Fibroblast of lung (primary cell): ENCODE data around the gene FUNDC1. TPM values are rescaled to one million over a fixed set of nuclear protein-coding genes. Genes with fewer than 3 reads are reported as not detected.

Experiments used
- DNase-seq, 2 donors: peaks; one replicate each; pipeline versions ENCODE4 v3.0.0 to v3.0.0-alpha.2; 2010; ENCODE audit warnings: low read depth in 2 of 2
- H2AFZ ChIP-seq: 2 replicates; pipeline ENCODE4 v1.5.1; 2012; ENCODE audit warnings: low read length, control low read depth, inconsistent platforms
- H3K27ac ChIP-seq: 2 replicates; pipeline ENCODE4 v1.5.1; 2011; ENCODE audit warnings: low read length, control low read depth; ENCODE audit not compliant: insufficient read depth
- H3K27me3 ChIP-seq: 2 replicates; pipeline ENCODE4 v1.5.1; 2011; ENCODE audit warnings: mild to moderate bottlenecking, low read length; ENCODE audit not compliant: control insufficient read depth, insufficient read depth
- H3K36me3 ChIP-seq: 2 replicates; pipeline ENCODE4 v1.5.1; 2011; ENCODE audit warnings: low read length; ENCODE audit not compliant: control insufficient read depth, insufficient read depth
- H3K4me1 ChIP-seq: 2 replicates; pipeline ENCODE4 v1.5.1; 2011; ENCODE audit warnings: low read length; ENCODE audit not compliant: control insufficient read depth, insufficient read depth; ENCODE audit errors: extremely low read depth
- H3K4me2 ChIP-seq: 2 replicates; pipeline ENCODE4 v1.5.1; 2011; ENCODE audit warnings: low read length, control low read depth; ENCODE audit not compliant: insufficient read depth; ENCODE audit errors: extremely low read depth
- H3K4me3 ChIP-seq, 4 experiments: fragments of 200-600 bp in 1 of 4; sonication (generic) in 1 of 4; replicated peaks in 1 of 4; 2 replicates each; pipeline ENCODE4 v1.5.1; 2011 to 2016; ENCODE audit warnings: low read length in 4 of 4, low read depth in 3 of 4, mild to moderate bottlenecking in 3 of 4, control low read depth in 2 of 4, inconsistent platforms in 1 of 4, mixed read lengths in 1 of 4; ENCODE audit not compliant: insufficient read depth in 1 of 4; ENCODE audit errors: control extremely low read depth in 1 of 4
- H3K79me2 ChIP-seq: 2 replicates; pipeline ENCODE4 v1.5.1; 2012; ENCODE audit warnings: mild to moderate bottlenecking, low read length, inconsistent platforms; ENCODE audit not compliant: control insufficient read depth, insufficient read depth
- H3K9ac ChIP-seq: 2 replicates; pipeline ENCODE4 v1.5.1; 2011; ENCODE audit warnings: mild to moderate bottlenecking, low read length, control low read depth; ENCODE audit not compliant: insufficient read depth
- H3K9me3 ChIP-seq: 2 replicates; pipeline ENCODE4 v1.5.1; 2012; ENCODE audit warnings: low read depth, low read length; ENCODE audit not compliant: control insufficient read depth, insufficient read depth
- H4K20me1 ChIP-seq: 2 replicates; pipeline ENCODE4 v1.5.1; 2011; ENCODE audit warnings: low read length; ENCODE audit not compliant: control insufficient read depth, insufficient read depth; ENCODE audit errors: extremely low read depth
- CTCF ChIP-seq, 2 donors: IDR thresholded peaks in 1 of 2; conservative IDR thresholded peaks in 1 of 2; 1 replicate in 1 of 2; 2 replicates in 1 of 2; pipeline ENCODE4 v1.5.1; 2011 to 2012; ENCODE audit warnings: low read length in 2 of 2, control low read depth in 1 of 2, inconsistent platforms in 1 of 2, low read depth in 1 of 2, mild to moderate bottlenecking in 1 of 2
- EZH2 ChIP-seq: IDR thresholded peaks from 2 replicates; pipeline ENCODE4 v1.5.1; 2012; ENCODE audit warnings: low read length, control low read depth, mild to moderate bottlenecking; ENCODE audit errors: missing control alignments
- polyA plus RNA-seq, 2 donors: library from polyadenylated mRNA; depleted of rRNA in 1 of 2; stranded (reverse) in 1 of 2; unstranded in 1 of 2; fragments of >200 nt; gene quantifications; 2 replicates each; pipeline ENCODE4 v1.2.1, GENCODE V29; 2011 to 2012; ENCODE audit warnings: missing spikeins in 1 of 2
- total RNA-seq: library from RNA; depleted of rRNA; stranded (reverse); fragments of >200 nt; gene quantifications from 2 replicates; pipeline ENCODE4 v1.2.1, GENCODE V29; 2014

FUNDC1 gene
- total and polyA plus RNA-seq, 2 donors (not counting 1 experiment from before 2014, with no cell fraction given), result 17.2 to 19.3 TPM

GRCh38 chrX:44489515-44489914 is 53.1 kb downstream of the FUNDC1 start:
- Histone ChIP-seq H3K79me2 (no peaks in the 10 kb centered on the region), H2AFZ (no peak overlapping the region), H3K9ac (no peak overlapping the region), H3K4me1 (no peaks in the 10 kb centered on the region), H3K4me3 (no peak overlapping the region), H3K4me2 (no peak overlapping the region), H3K27ac (no peak overlapping the region), H4K20me1 (no peaks in the 10 kb centered on the region), H3K27me3 (no peaks in the 10 kb centered on the region), H3K9me3 (no peaks in the 10 kb centered on the region), H3K36me3 (no peaks in the 10 kb centered on the region)
- TF ChIP-seq CTCF (conservative IDR thresholded peaks at IDR 0.05 in 1 of 2, IDR thresholded peaks at IDR 0.05 in 1 of 2; ENCODE audit: low read depth in 1 of 2, low read length in 2 of 2) (no peak), EZH2 (no peak)
- peak in 1 of 2 donors; percentile 39 for DNase-seq

DNA sequence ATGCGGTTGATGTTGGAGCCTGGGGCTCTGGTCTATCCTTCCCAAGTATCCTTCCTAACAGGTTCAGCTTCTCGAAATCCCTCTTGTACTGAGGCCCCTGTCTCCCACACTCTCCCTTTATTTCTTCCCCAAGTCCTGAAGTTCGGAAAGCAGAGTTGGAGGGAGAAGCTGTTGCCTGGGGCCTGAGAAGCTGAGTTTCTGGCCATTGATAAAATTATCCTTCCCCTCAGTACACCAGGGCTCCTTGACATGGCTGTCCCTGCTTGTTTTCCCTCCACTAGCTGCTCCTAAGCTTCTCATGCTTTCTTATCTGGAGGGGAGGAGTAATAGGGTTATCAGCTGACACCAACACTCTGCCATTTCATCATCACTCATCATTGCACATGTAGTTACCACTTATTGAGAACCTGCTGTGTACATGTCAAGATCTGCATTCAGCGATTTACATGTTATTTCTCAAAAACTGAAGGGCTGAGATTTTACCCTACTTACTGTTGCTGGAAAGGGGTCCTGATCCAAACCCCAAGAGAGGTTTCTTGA is 58.0 kb downstream of the FUNDC1 start:
- no peak overlapping the region for H3K27ac ChIP-seq
- no peak for TF ChIP-seq EZH2
- TF ChIP-seq CTCF (conservative IDR thresholded peaks at IDR 0.05 in 1 of 2, IDR thresholded peaks at IDR 0.05 in 1 of 2; ENCODE audit: low read depth in 1 of 2, low read length in 2 of 2), result no peak
- H2AFZ ChIP-seq, result no peak overlapping the region
- no peak overlapping the region for H3K4me2 ChIP-seq
- no peaks in the 10 kb centered on the region for H3K9me3 ChIP-seq
- H3K79me2 ChIP-seq, result no peaks in the 10 kb centered on the region
- H3K9ac ChIP-seq, result no peak overlapping the region
- no peaks in the 10 kb centered on the region for H4K20me1 ChIP-seq
- H3K4me1 ChIP-seq, result no peaks in the 10 kb centered on the region
- no peak for DNase-seq
- H3K27me3 ChIP-seq, result no peaks in the 10 kb centered on the region
- H3K36me3 ChIP-seq, result no peaks in the 10 kb centered on the region
- no peak overlapping the region for H3K4me3 ChIP-seq

GRCh38 chrX:44483965-44484606 is 58.6 kb downstream of the FUNDC1 start:
- no peaks in the 10 kb centered on the region for H3K79me2 ChIP-seq
- H3K4me1 ChIP-seq, result no peaks in the 10 kb centered on the region
- H3K27me3 ChIP-seq, result no peaks in the 10 kb centered on the region
- H3K9ac ChIP-seq, result no peak overlapping the region
- H4K20me1 ChIP-seq, result no peaks in the 10 kb centered on the region
- H3K9me3 ChIP-seq, result no peaks in the 10 kb centered on the region
- H3K4me3 ChIP-seq, result no peak overlapping the region
- no peak overlapping the region for H3K27ac ChIP-seq
- H2AFZ ChIP-seq, result no peak overlapping the region
- TF ChIP-seq EZH2 (no peak), CTCF (conservative IDR thresholded peaks at IDR 0.05 in 1 of 2, IDR thresholded peaks at IDR 0.05 in 1 of 2; ENCODE audit: low read depth in 1 of 2, low read length in 2 of 2) (no peak)
- H3K4me2 ChIP-seq, result no peak overlapping the region
- peak in 1 of 2 donors; percentile 20 for DNase-seq
- H3K36me3 ChIP-seq, result no peaks in the 10 kb centered on the region
